CD14-positive monocyte (primary cell): ENCODE measurements around the gene SP100. TPM values are rescaled to one million over a fixed set of nuclear protein-coding genes. Genes with fewer than 3 reads are reported as not detected.

ENCODE experiments used
- DNase-seq, 3 donors: peaks; one replicate each; pipeline ENCODE4 v3.0.0-alpha.2; 2011 to 2022
- H2AFZ ChIP-seq: 2 replicates; pipeline ENCODE4 v1.6.0; 2012; ENCODE audit warnings: mild to moderate bottlenecking, low read depth, low read length, inconsistent platforms; ENCODE audit not compliant: insufficient read depth, poor library complexity, severe bottlenecking
- H3K27ac ChIP-seq, 2 donors: 1 replicate in 1 of 2; 2 replicates in 1 of 2; pipeline ENCODE4 v1.5.1; 2012 to 2013; ENCODE audit warnings: low read length in 2 of 2, control low read depth in 1 of 2, inconsistent platforms in 1 of 2, low read depth in 1 of 2, mild to moderate bottlenecking in 1 of 2
- H3K27me3 ChIP-seq, 2 donors: one replicate each; pipeline versions ENCODE4 v1.6.0 to v1.6.1; 2011 to 2013; ENCODE audit warnings: low read length in 2 of 2; ENCODE audit not compliant: control insufficient read depth in 2 of 2, insufficient read depth in 2 of 2
- H3K36me3 ChIP-seq, 2 donors: replicated peaks in 1 of 2; 1 replicate in 1 of 2; 2 replicates in 1 of 2; pipeline versions ENCODE4 v1.5.1 to v1.6.1; 2012 to 2013; ENCODE audit warnings: low read length in 2 of 2, control low read depth in 1 of 2, inconsistent platforms in 1 of 2, mild to moderate bottlenecking in 1 of 2; ENCODE audit not compliant: insufficient read depth in 2 of 2, control insufficient read depth in 1 of 2
- H3K4me1 ChIP-seq, 2 donors: 1 replicate in 1 of 2; 2 replicates in 1 of 2; pipeline versions ENCODE4 v1.5.1 to v1.6.1; 2012 to 2013; ENCODE audit warnings: low read length in 2 of 2, control low read depth in 1 of 2, inconsistent platforms in 1 of 2, mild to moderate bottlenecking in 1 of 2, moderate library complexity in 1 of 2; ENCODE audit not compliant: insufficient read depth in 2 of 2, control insufficient read depth in 1 of 2
- H3K4me2 ChIP-seq: replicated peaks from 2 replicates; pipeline ENCODE3; 2012; ENCODE audit warnings: low read length, moderate library complexity, mild to moderate bottlenecking; ENCODE audit not compliant: poor library complexity, severe bottlenecking; ENCODE audit errors: extremely low read depth
- H3K4me3 ChIP-seq, 3 experiments: fragments of 200-600 bp in 1 of 3; sonication (generic) in 1 of 3; replicated peaks in 1 of 3; 1 replicate in 2 of 3; 2 replicates in 1 of 3; pipeline ENCODE4 v1.5.1; 2011 to 2013; ENCODE audit warnings: low read length in 3 of 3, mild to moderate bottlenecking in 3 of 3, control low read depth in 2 of 3, low read depth in 2 of 3, inconsistent platforms in 1 of 3, moderate library complexity in 1 of 3
- H3K79me2 ChIP-seq: 2 replicates; pipeline ENCODE4 v1.6.0; 2012; ENCODE audit warnings: mild to moderate bottlenecking, control low read depth, inconsistent platforms, low read length, moderate library complexity; ENCODE audit not compliant: insufficient read depth
- H3K9ac ChIP-seq: 2 replicates; pipeline ENCODE4 v1.6.0; 2017; ENCODE audit warnings: low read length, mild to moderate bottlenecking; ENCODE audit not compliant: insufficient read depth, poor library complexity, severe bottlenecking
- H3K9me3 ChIP-seq, 2 donors: replicated peaks in 1 of 2; 1 replicate in 1 of 2; 2 replicates in 1 of 2; pipeline versions ENCODE4 v1.5.1 to v1.6.1; 2012 to 2013; ENCODE audit warnings: low read length in 2 of 2, control low read depth in 1 of 2; ENCODE audit not compliant: control insufficient read depth in 1 of 2, insufficient read depth in 1 of 2
- H4K20me1 ChIP-seq: 2 replicates; pipeline ENCODE4 v1.6.0; 2012; ENCODE audit warnings: mild to moderate bottlenecking, low read length, control low read depth, moderate library complexity; ENCODE audit not compliant: insufficient read depth
- H3K27ac Mint-ChIP-seq, 7 donors: one replicate each; pipeline ENCODE4 v1.8.0; 2020; ENCODE audit warnings: mild to moderate bottlenecking in 7 of 7, mixed read lengths in 7 of 7, moderate library complexity in 6 of 7, inconsistent platforms in 2 of 7
- H3K27me3 Mint-ChIP-seq, 3 donors: one replicate each; pipeline ENCODE4 v1.8.0; 2021 to 2022; ENCODE audit warnings: low read depth in 3 of 3, mild to moderate bottlenecking in 3 of 3, mixed read lengths in 3 of 3, moderate library complexity in 3 of 3, inconsistent platforms in 1 of 3
- H3K36me3 Mint-ChIP-seq, 2 donors: one replicate each; pipeline ENCODE4 v1.8.0; 2020; ENCODE audit warnings: mixed read lengths in 2 of 2, inconsistent platforms in 1 of 2, mild to moderate bottlenecking in 1 of 2
- H3K4me1 Mint-ChIP-seq: one replicate; pipeline ENCODE4 v1.8.0; 2020; ENCODE audit warnings: mild to moderate bottlenecking, mixed read lengths
- H3K4me3 Mint-ChIP-seq, 2 donors: one replicate each; pipeline ENCODE4 v1.8.0; 2020; ENCODE audit warnings: mild to moderate bottlenecking in 2 of 2, mixed read lengths in 2 of 2, moderate library complexity in 1 of 2
- H3K9me3 Mint-ChIP-seq, 7 donors: one replicate each; pipeline ENCODE4 v1.8.0; 2020 to 2022; ENCODE audit warnings: mixed read lengths in 7 of 7, mild to moderate bottlenecking in 6 of 7, moderate library complexity in 6 of 7, inconsistent platforms in 2 of 7
- WGBS: methylation state at CpG from one replicate; pipeline ENCODE4 v1.1.5; 2013; ENCODE audit warnings: missing lambda C conversion rate; ENCODE audit not compliant: insufficient coverage; 5-methylcytosine and 5-hydroxymethylcytosine counted together
- intact Hi-C, 2 donors: fragments of 100-400 bp; cut with micrococcal nuclease; formaldehyde crosslinking; loops; one replicate each; pipeline versions ENCODE4 v1.15.0 to v1.15.1; 2023
- polyA plus RNA-seq, 3 donors: library from polyadenylated mRNA; depleted of rRNA in 1 of 3; unstranded in 2 of 3; stranded (reverse) in 1 of 3; fragments of 300-500 nt in 2 of 3; fragments of >200 nt in 1 of 3; fragmentation: Illumina TruSeq in 2 of 3; gene quantifications; 1 replicate in 2 of 3; 2 replicates in 1 of 3; pipeline ENCODE4 v1.2.3, GENCODE V29; 2012 to 2021
- TF ChIP-seq, protein P1 (sequence below): fragments of 200-600 bp; IDR thresholded peaks from one replicate; pipeline ENCODE4 v1.8.0; 2022; ENCODE audit warnings: antibody characterized with exemption, mild to moderate bottlenecking

The SP100 gene
- polyA plus RNA-seq, 3 donors = 68.1 to 101 (median 97.4) TPM

DNA sequence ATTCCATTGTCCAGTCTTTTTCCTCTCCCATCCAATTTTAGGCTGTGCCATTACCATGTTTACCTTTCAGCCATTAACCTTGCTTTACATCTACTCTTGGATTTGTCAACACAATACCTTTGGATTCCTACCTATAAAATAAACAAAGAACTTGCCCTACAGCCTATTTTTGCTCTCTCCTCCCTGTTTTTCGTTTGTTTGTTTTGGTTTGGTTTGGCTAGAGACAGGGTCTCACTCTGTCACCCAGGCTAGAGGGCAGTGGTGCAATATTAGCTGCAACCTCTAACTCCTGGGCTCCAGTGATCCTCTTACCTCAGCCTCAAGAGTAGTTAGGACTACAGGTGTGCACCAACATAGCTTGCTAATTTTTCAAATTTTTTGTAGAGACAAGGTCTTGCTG lies 76.1 kb downstream of the SP100 start:
- no peak overlapping the region for H2AFZ ChIP-seq
- H3K4me1 ChIP-seq = peaks cover 8 to 13% of the 10 kb centered on the region in 2 donors
- H3K9me3 ChIP-seq = peaks cover 4% of the 10 kb centered on the region in 2 donors
- peaks cover 8% of the 10 kb centered on the region for H4K20me1 ChIP-seq
- peaks cover 17% of the 10 kb centered on the region for H3K4me1 Mint-ChIP-seq
- H3K27ac ChIP-seq = no peak overlapping the region
- H3K9ac ChIP-seq = no peak overlapping the region
- H3K36me3 Mint-ChIP-seq = peaks cover 88 to 92% of the 10 kb centered on the region in 2 donors
- peaks cover 53 to 94% of the 10 kb centered on the region in 2 donors for H3K36me3 ChIP-seq
- no peaks in the 10 kb centered on the region for H3K79me2 ChIP-seq
- intact Hi-C loops = no loop called here
- TF ChIP-seq, protein P1, sequence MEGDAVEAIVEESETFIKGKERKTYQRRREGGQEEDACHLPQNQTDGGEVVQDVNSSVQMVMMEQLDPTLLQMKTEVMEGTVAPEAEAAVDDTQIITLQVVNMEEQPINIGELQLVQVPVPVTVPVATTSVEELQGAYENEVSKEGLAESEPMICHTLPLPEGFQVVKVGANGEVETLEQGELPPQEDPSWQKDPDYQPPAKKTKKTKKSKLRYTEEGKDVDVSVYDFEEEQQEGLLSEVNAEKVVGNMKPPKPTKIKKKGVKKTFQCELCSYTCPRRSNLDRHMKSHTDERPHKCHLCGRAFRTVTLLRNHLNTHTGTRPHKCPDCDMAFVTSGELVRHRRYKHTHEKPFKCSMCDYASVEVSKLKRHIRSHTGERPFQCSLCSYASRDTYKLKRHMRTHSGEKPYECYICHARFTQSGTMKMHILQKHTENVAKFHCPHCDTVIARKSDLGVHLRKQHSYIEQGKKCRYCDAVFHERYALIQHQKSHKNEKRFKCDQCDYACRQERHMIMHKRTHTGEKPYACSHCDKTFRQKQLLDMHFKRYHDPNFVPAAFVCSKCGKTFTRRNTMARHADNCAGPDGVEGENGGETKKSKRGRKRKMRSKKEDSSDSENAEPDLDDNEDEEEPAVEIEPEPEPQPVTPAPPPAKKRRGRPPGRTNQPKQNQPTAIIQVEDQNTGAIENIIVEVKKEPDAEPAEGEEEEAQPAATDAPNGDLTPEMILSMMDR = no peak
- H3K27me3 Mint-ChIP-seq = peaks cover 0 to 1% (median 0%) of the 10 kb centered on the region in 3 donors
- H3K4me3 ChIP-seq = no peak overlapping the region
- no peak overlapping the region for H3K4me2 ChIP-seq
- WGBS = no CpG with 5 or more reads among the region's 1 CpG
- no peak overlapping the region for H3K4me3 Mint-ChIP-seq
- no peak for DNase-seq
- peaks cover 13 to 28% (median 19%) of the 10 kb centered on the region in 7 donors for H3K9me3 Mint-ChIP-seq
- no peaks in the 10 kb centered on the region for H3K27me3 ChIP-seq
- peak overlapping the region in 1 of 7 donors; percentile 4 for H3K27ac Mint-ChIP-seq

DNA sequence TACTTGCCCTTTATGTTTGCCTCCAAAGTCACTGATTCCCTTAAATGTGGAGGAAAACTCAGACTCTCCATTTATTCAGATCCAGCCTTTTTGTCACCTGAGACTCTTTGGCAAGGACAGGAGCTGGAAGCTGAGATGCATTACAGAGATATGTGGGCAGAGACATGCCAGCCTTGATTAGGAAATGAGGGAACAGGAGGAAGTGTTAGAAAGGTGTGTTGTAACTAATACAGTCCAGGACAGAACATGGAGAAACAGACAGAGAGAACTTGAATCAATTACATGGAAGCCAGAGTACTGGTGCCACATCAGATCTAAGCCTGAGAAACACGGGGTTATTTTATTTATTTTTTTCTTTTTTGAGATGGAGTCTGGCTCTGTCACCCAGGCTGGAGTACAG lies 79.0 kb downstream of the SP100 start:
- Histone ChIP-seq H3K27ac (no peak overlapping the region), H3K9me3 (no peaks in the 10 kb centered on the region), H3K36me3 (peaks cover 72 to 95% of the 10 kb centered on the region in 2 donors), H3K4me1 (peaks cover 8 to 14% of the 10 kb centered on the region in 2 donors), H3K4me3 (no peak overlapping the region), H3K27me3 (no peaks in the 10 kb centered on the region), H3K9ac (no peak overlapping the region), H2AFZ (no peak overlapping the region), H3K79me2 (no peaks in the 10 kb centered on the region), H3K4me2 (no peak overlapping the region), H4K20me1 (peaks cover 8% of the 10 kb centered on the region)
- intact Hi-C loops = no loop called here
- TF ChIP-seq, protein P1 = no peak
- WGBS = no CpG with 5 or more reads among the region's 1 CpG
- H3K36me3 Mint-ChIP-seq = peaks cover 84 to 91% of the 10 kb centered on the region in 2 donors
- H3K9me3 Mint-ChIP-seq = peaks cover 0 to 10% (median 1%) of the 10 kb centered on the region in 7 donors
- peaks cover 18% of the 10 kb centered on the region for H3K4me1 Mint-ChIP-seq
- H3K27ac Mint-ChIP-seq = peak overlapping the region in 2 of 7 donors; percentile 4 to 29
- H3K27me3 Mint-ChIP-seq = no peaks in the 10 kb centered on the region
- no peak overlapping the region for H3K4me3 Mint-ChIP-seq
- no peak for DNase-seq
